ENCODE measurements around the gene REV3L.
"Not testable (repeated sequence)": the region's sequence is repeated elsewhere in the genome, so short reads cannot be mapped to it uniquely, and the experiment has no call there.

DNA sequence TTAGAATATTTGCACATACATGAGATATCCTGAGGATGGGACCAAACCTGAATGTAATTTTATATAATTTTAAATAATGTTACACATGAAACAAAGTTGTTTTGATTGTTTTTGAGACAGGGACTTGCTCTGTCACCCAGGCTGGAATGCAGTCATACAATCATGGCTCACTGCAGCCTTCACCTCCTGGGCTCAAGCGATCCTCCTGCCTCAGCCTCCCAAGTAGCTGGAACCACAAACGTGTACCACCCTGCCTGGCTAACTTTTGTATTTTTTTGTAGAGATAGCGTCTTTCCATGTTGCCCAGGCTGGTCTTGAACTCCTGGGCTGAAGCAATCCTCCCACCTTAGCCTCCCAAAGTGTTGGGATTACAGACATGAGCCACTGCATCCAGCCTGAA, 7.0 kb downstream of the REV3L start:
- TF ChIP-seq, protein P1, sequence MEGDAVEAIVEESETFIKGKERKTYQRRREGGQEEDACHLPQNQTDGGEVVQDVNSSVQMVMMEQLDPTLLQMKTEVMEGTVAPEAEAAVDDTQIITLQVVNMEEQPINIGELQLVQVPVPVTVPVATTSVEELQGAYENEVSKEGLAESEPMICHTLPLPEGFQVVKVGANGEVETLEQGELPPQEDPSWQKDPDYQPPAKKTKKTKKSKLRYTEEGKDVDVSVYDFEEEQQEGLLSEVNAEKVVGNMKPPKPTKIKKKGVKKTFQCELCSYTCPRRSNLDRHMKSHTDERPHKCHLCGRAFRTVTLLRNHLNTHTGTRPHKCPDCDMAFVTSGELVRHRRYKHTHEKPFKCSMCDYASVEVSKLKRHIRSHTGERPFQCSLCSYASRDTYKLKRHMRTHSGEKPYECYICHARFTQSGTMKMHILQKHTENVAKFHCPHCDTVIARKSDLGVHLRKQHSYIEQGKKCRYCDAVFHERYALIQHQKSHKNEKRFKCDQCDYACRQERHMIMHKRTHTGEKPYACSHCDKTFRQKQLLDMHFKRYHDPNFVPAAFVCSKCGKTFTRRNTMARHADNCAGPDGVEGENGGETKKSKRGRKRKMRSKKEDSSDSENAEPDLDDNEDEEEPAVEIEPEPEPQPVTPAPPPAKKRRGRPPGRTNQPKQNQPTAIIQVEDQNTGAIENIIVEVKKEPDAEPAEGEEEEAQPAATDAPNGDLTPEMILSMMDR (IDR thresholded peaks at IDR 0.05 in 4 of 5, conservative IDR thresholded peaks at IDR 0.05 in 1 of 5): not testable (repeated sequence)
- not testable (repeated sequence) for TF ChIP-seq POLR2A (IDR thresholded peaks at IDR 0.05)

Data from gastrocnemius medialis (tissue), 4 donors.